Lung (tissue), 12 donors: ENCODE data around the gene SRCIN1. TPM values are rescaled to one million over a fixed set of nuclear protein-coding genes. Genes with fewer than 3 reads are reported as not detected.
"Not testable (repeated sequence)": the region's sequence is repeated elsewhere in the genome, so short reads cannot be mapped to it uniquely, and the experiment has no call there.

Experiments
- ATAC-seq: fragments of 200-7000 bp; cut with Tn5 transposase; one replicate; pipeline ENCODE4 v1.9.1; 2020; ENCODE audit warnings: moderate number of reproducible peaks; ENCODE audit not compliant: insufficient read depth, low FRiP score
- DNase-seq, 3 donors: peaks; one replicate each; pipeline ENCODE4 v3.0.0-alpha.2; 2013 to 2017
- H3K27ac ChIP-seq, 2 donors: one replicate each; pipeline ENCODE4 v1.5.1; 2013; ENCODE audit warnings: mild to moderate bottlenecking in 2 of 2, moderate library complexity in 2 of 2, control low read depth in 1 of 2, inconsistent platforms in 1 of 2, low read depth in 1 of 2, low read length in 1 of 2
- H3K27me3 ChIP-seq, 3 donors: one replicate each; pipeline ENCODE4 v1.5.1; 2013; ENCODE audit warnings: low read length in 2 of 3; ENCODE audit not compliant: control insufficient read depth in 3 of 3, insufficient read depth in 3 of 3
- H3K36me3 ChIP-seq, 4 donors: one replicate each; pipeline ENCODE4 v1.5.1; 2013; ENCODE audit warnings: low read length in 4 of 4, mild to moderate bottlenecking in 1 of 4, moderate library complexity in 1 of 4; ENCODE audit not compliant: control insufficient read depth in 4 of 4, insufficient read depth in 4 of 4
- H3K4me1 ChIP-seq, 5 donors: one replicate each; pipeline ENCODE4 v1.5.1; 2013; ENCODE audit warnings: low read length in 5 of 5, mild to moderate bottlenecking in 2 of 5, moderate library complexity in 1 of 5; ENCODE audit not compliant: control insufficient read depth in 5 of 5, insufficient read depth in 5 of 5
- H3K4me3 ChIP-seq: one replicate; pipeline ENCODE4 v1.5.1; 2013; ENCODE audit warnings: mild to moderate bottlenecking, control low read depth, moderate library complexity
- H3K9ac ChIP-seq, 2 donors: one replicate each; pipeline ENCODE4 v1.5.1; 2013; ENCODE audit warnings: low read length in 2 of 2, control low read depth in 1 of 2; ENCODE audit not compliant: insufficient read depth in 1 of 2
- H3K9me3 ChIP-seq, 4 donors: one replicate each; pipeline ENCODE4 v1.5.1; 2013; ENCODE audit warnings: low read length in 3 of 4, mild to moderate bottlenecking in 1 of 4, moderate library complexity in 1 of 4; ENCODE audit not compliant: control insufficient read depth in 4 of 4, insufficient read depth in 3 of 4
- WGBS, 2 donors: extraction: QIAGEN DNeasy Blood & Tissue Kit; methylation state at CpG; one replicate each; pipeline ENCODE4 v1.1.7; 2013; 5-methylcytosine and 5-hydroxymethylcytosine counted together
- polyA plus RNA-seq, 2 donors: library from polyadenylated mRNA; stranded (reverse); fragments of 200-250 nt; gene quantifications; one replicate each; pipeline ENCODE4 v1.2.1, GENCODE V29; 2013
- total RNA-seq, 2 donors: library from RNA; depleted of rRNA in 1 of 2; stranded (reverse); fragments of >200 nt in 1 of 2; gene quantifications; one replicate each; pipeline ENCODE4 v1.2.1, GENCODE V29; 2014 to 2021
- TF ChIP-seq, protein P1 (sequence below): IDR thresholded peaks from 2 replicates; pipeline ENCODE4 v1.5.1; 2012; ENCODE audit warnings: mild to moderate bottlenecking; ENCODE audit errors: control extremely low read depth, extremely low read depth
- donor health status: control.
- donor health status: control.
- donor health status: Bipolar disorder and iron deficiency.
- donor health status: healthy.
- donor health status: DM: yes; HTN: yes; CAD: no.

SRCIN1 gene
- total and polyA plus RNA-seq, 4 donors, result 1.5 to 15.0 (median 2.5) TPM

DNA sequence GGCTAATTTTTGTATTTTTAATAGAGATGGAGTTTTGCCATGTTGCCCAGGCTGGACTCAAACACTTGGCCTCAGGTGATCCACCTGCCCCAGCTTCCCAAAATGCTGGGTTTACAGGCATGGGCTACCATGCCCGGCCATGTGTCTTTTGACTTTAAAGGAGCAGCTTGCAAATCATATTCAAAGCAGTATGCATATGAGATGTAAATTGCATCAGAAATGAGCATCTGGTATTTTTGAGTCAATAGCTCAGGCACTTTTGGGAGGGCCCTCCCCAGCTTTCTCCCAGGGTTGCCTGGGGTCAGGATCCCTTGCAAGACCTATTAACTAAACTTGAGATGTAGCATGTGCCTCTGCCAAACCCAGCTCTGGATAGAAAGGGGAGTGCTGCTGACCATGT, 47.5 kb upstream of the SRCIN1 start:
- no peak for ATAC-seq
- TF ChIP-seq, protein P1, sequence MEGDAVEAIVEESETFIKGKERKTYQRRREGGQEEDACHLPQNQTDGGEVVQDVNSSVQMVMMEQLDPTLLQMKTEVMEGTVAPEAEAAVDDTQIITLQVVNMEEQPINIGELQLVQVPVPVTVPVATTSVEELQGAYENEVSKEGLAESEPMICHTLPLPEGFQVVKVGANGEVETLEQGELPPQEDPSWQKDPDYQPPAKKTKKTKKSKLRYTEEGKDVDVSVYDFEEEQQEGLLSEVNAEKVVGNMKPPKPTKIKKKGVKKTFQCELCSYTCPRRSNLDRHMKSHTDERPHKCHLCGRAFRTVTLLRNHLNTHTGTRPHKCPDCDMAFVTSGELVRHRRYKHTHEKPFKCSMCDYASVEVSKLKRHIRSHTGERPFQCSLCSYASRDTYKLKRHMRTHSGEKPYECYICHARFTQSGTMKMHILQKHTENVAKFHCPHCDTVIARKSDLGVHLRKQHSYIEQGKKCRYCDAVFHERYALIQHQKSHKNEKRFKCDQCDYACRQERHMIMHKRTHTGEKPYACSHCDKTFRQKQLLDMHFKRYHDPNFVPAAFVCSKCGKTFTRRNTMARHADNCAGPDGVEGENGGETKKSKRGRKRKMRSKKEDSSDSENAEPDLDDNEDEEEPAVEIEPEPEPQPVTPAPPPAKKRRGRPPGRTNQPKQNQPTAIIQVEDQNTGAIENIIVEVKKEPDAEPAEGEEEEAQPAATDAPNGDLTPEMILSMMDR, result no peak
- Histone ChIP-seq H3K27me3 (peaks cover 0 to 5% (median 2%) of the 10 kb centered on the region in 3 donors), H3K9me3 (no peaks in the 10 kb centered on the region), H3K36me3 (no peaks in the 10 kb centered on the region), H3K4me3 (no peak overlapping the region), H3K27ac (no peak overlapping the region), H3K4me1 (peaks cover 0 to 2% (median 0%) of the 10 kb centered on the region in 5 donors), H3K9ac (no peak overlapping the region)
- WGBS, 2 donors, result 92 to 95% methylated on average over 1 of the region's 1 CpG
- DNase-seq, result no peak

DNA sequence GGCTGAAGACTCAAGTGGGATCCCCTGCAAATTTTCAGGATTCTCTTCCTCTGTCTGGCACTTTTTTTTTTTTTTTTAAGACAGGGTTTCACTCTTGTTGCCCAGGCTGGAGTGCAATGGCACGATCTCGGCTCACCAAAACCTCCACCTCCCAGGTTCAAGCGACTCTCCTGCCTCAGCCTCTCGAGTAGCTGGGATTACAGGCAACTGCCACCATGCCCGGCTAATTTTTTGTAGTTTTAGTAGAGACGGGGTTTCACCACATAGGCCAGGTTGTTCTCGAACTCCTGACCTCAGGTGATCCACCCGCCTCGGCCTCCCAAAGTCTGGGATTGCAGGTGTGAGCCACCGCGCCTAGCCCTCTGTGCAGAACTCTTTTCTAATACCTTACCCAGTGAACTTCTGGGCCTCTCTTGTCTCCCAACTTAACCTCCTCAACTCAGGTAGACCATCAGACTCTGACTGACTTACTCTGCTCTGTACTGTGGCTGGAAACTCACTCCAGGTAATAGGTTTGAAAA, 45.0 kb upstream of the SRCIN1 start:
- H3K36me3 ChIP-seq, DNase-seq, H3K27ac ChIP-seq, H3K4me3 ChIP-seq, H3K9ac ChIP-seq, H3K4me1 ChIP-seq, H3K9me3 ChIP-seq, H3K27me3 ChIP-seq, ATAC-seq: not testable (repeated sequence)
- 90 to 95% methylated on average over 11 of the region's 11 CpGs for WGBS, 2 donors

DNA sequence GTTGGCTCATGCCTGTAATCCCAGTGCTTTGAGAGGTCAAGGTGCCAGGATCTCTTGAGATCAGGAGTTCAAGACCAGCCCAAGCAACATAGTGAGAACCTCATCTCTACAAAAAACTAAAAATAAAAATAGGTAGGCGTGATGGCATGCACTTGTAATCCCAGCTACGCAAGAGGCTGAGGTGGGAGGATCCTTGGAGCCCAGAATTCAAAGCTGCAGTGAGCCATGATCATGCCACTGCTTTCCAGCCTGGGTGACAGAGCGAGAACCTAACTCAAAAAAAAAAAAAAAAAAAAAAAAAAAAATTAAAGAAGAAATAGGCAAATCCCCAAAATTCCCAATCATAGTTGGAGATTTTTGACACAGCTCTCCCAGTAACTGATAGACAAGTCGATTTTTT, 32.2 kb upstream of the SRCIN1 start:
- H3K36me3 ChIP-seq, result no peaks in the 10 kb centered on the region
- H3K27ac ChIP-seq, result no peak overlapping the region
- 88 to 91% methylated on average over 4 of the region's 4 CpGs for WGBS, 2 donors
- TF ChIP-seq, protein P1, result no peak
- no peaks in the 10 kb centered on the region for H3K9me3 ChIP-seq
- no peaks in the 10 kb centered on the region for H3K4me1 ChIP-seq
- no peaks in the 10 kb centered on the region for H3K27me3 ChIP-seq
- DNase-seq (no peak), ATAC-seq (no peak)
- H3K9ac ChIP-seq, result no peak overlapping the region
- H3K4me3 ChIP-seq, result no peak overlapping the region

DNA sequence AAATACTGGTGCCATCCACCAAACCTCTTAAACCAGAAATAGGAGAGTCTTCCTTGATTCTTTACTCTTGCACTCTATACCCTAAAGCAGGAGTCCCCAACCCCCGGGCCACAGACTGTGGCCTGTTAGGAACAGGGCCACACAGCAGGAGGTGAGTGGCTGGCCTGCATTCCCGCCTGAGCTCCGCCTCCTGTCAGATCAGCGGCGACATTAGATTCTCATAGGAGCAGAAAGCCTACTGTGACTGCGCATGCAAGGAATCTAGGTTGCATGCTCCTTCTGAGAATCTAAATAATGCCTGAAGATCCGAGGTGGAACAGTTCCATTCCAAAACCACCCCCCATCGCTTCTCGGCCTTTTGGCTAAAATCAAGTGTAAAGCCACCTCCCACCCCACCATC, 30.3 kb upstream of the SRCIN1 start:
- Histone ChIP-seq H3K9ac (no peak overlapping the region), H3K4me1 (no peaks in the 10 kb centered on the region), H3K27me3 (no peaks in the 10 kb centered on the region), H3K27ac (no peak overlapping the region), H3K9me3 (no peaks in the 10 kb centered on the region), H3K4me3 (no peak overlapping the region), H3K36me3 (no peaks in the 10 kb centered on the region)
- TF ChIP-seq, protein P1, result no peak
- DNase-seq (peak in 2 of 3 donors; percentile 4), ATAC-seq (no peak)
- 60 to 71% methylated on average over 9 of the region's 9 CpGs for WGBS, 2 donors
